Measurements from ENCODE around the gene ADAM29. TPM values are rescaled to one million over a fixed set of nuclear protein-coding genes. Genes with fewer than 3 reads are reported as not detected.

ADAM29 gene
- polyA plus RNA-seq: 0.86 and 1.8 TPM in 2 replicates

DNA sequence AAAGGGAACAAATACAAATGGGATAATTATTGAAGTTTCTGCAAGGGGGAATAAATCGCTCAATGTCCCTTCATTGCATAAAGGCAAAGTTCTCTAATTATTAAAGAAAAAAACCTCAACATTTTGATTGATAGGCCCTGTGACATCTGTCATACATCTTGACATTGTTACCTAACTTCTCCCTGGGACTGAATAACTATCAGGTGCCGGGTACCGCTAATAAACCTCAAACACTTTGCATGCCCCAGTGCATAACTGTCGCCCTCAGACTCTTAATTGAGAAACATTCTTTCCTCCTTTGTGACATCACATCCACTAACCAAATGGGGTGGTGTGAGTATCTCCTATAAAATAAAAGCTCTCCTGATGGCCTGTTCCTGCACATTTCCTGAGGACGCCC, at the start of gene ADAM29:
ADAM29 (plus strand) TSS at position 301 of the 400 bp plus-strand sequence. CDS start 57,168 bp downstream, outside the sequence.

Other genes with a start within 250 kb of the ADAM29 start
- gene GLRA3, start 89.1 kb upstream of the ADAM29 start, polyA plus RNA-seq: 13.2 and 18.9 TPM in 2 replicates

Measured in Purkinje cell (primary cell).